CD4-positive, CD25-positive, alpha-beta regulatory T cell (primary cell): ENCODE data around the gene LIPC. TPM values are rescaled to one million over a fixed set of nuclear protein-coding genes. Genes with fewer than 3 reads are reported as not detected.

ENCODE experiments used
- ATAC-seq, 2 donors: fragments of 150-1000 bp; cut with Tn5 transposase; one replicate each; pipeline ENCODE4 v1.10.0; 2021; ENCODE audit warnings: low read depth in 2 of 2, moderate number of reproducible peaks in 2 of 2, moderate library complexity in 1 of 2
- DNase-seq, 3 donors: peaks; one replicate each; pipeline versions ENCODE4 v3.0.0 to v3.0.0-alpha.2; 2012 to 2022; ENCODE audit warnings: mixed read lengths in 1 of 3
- H3K27ac ChIP-seq: one replicate; pipeline ENCODE4 v1.7.0; 2013; ENCODE audit warnings: mild to moderate bottlenecking, low read length; ENCODE audit not compliant: insufficient read depth, poor library complexity, severe bottlenecking
- H3K27me3 ChIP-seq: one replicate; pipeline ENCODE4 v1.7.0; 2013; ENCODE audit warnings: low read length; ENCODE audit not compliant: control insufficient read depth, insufficient read depth
- H3K36me3 ChIP-seq: one replicate; pipeline ENCODE4 v1.7.0; 2013; ENCODE audit warnings: mild to moderate bottlenecking, low read length, moderate library complexity; ENCODE audit not compliant: control insufficient read depth, insufficient read depth
- H3K4me1 ChIP-seq: 2 replicates; pipeline ENCODE4 v1.7.0; 2013; ENCODE audit warnings: mild to moderate bottlenecking, low read length; ENCODE audit not compliant: insufficient read depth, control insufficient read depth, poor library complexity, severe bottlenecking
- H3K4me3 ChIP-seq: one replicate; pipeline ENCODE4 v1.7.0; 2013; ENCODE audit warnings: low read depth, mild to moderate bottlenecking, low read length, moderate library complexity
- H3K9me3 ChIP-seq, 2 experiments: 1 replicate in 1 of 2; 2 replicates in 1 of 2; pipeline ENCODE4 v1.7.0; 2013; ENCODE audit warnings: low read length in 2 of 2, mild to moderate bottlenecking in 1 of 2, moderate library complexity in 1 of 2; ENCODE audit not compliant: control insufficient read depth in 2 of 2
- H3K27ac Mint-ChIP-seq, 3 donors: one replicate each; pipeline ENCODE4 v1.8.0; 2020 to 2022; ENCODE audit warnings: mild to moderate bottlenecking in 3 of 3, mixed read lengths in 3 of 3, moderate library complexity in 2 of 3
- H3K27me3 Mint-ChIP-seq: one replicate; pipeline ENCODE4 v1.8.0; 2022; ENCODE audit warnings: mild to moderate bottlenecking, mixed read lengths
- H3K36me3 Mint-ChIP-seq: one replicate; pipeline ENCODE4 v1.8.0; 2020; ENCODE audit warnings: mixed read lengths
- H3K4me1 Mint-ChIP-seq, 4 donors: one replicate each; pipeline ENCODE4 v1.8.0; 2020 to 2022; ENCODE audit warnings: mixed read lengths in 4 of 4, mild to moderate bottlenecking in 1 of 4
- H3K4me3 Mint-ChIP-seq, 4 donors: one replicate each; pipeline ENCODE4 v1.8.0; 2020 to 2022; ENCODE audit warnings: mild to moderate bottlenecking in 4 of 4, mixed read lengths in 4 of 4, moderate library complexity in 3 of 4
- H3K9me3 Mint-ChIP-seq, 7 donors: one replicate each; pipeline ENCODE4 v1.8.0; 2020 to 2022; ENCODE audit warnings: mixed read lengths in 7 of 7, mild to moderate bottlenecking in 3 of 7, moderate library complexity in 2 of 7
- polyA plus RNA-seq, 4 donors: library from polyadenylated mRNA; unstranded; fragments of 300-500 nt; fragmentation: Illumina TruSeq; gene quantifications; one replicate each; pipeline ENCODE4 v1.2.3, GENCODE V29; 2021
- total RNA-seq: library from RNA; stranded (reverse); gene quantifications from one replicate; pipeline ENCODE4 v1.2.3, GENCODE V29; 2022

LIPC gene
- total and polyA plus RNA-seq, 5 donors from 2014 or later, result 0.54 to 1.7 (median 1.6) TPM

DNA sequence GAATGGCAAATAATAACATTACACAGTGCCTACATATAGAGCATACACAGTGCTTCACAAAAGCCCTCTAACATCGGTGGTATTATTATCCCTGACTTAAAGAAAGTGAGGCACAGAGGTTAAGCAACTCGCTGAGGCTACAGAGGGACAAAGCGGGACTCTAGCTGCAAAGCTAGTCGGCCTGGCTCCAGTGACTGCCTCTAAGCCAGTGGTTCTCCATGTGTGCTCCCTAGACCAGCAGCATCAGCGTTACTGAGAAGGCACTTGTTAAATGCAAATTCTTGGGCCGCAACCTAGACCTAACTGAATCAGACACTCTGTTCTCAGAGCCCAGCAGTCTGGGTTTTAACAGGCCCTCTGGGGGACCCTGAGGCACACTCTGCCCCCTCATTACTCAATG, 33.1 kb upstream of the LIPC start:
- H3K9me3 Mint-ChIP-seq, result no peaks in the 10 kb centered on the region
- ATAC-seq (no peak), DNase-seq (no peak)
- Histone ChIP-seq H3K4me1 (no peaks in the 10 kb centered on the region), H3K36me3 (no peaks in the 10 kb centered on the region), H3K4me3 (no peak overlapping the region), H3K27ac (no peak overlapping the region), H3K9me3 (no peaks in the 10 kb centered on the region), H3K27me3 (peaks cover 4% of the 10 kb centered on the region)
- H3K4me1 Mint-ChIP-seq, result peaks cover 0 to 2% (median 0%) of the 10 kb centered on the region in 4 donors
- no peak overlapping the region for H3K4me3 Mint-ChIP-seq
- peaks cover 4% of the 10 kb centered on the region for H3K36me3 Mint-ChIP-seq
- H3K27ac Mint-ChIP-seq, result no peak overlapping the region
- no peaks in the 10 kb centered on the region for H3K27me3 Mint-ChIP-seq

DNA sequence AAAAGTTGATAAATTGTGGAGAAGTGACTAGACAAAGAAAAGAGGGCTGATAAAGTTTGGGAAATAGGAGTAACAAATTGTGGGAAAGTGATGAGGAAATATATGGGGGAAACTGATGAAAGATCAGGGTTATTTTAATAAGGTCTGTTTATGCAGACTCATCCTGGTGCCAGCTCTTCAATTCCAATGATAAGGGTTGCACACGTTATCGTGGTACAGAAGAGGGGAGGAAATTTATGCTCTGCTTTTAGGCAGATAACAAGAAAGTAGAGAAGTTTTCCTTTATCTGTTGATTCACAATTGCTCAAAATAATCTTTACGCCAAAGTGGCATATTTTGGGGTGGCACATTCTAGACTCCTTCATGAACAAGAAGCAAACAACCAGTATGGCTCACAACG, 32.1 kb upstream of the LIPC start:
- H3K36me3 Mint-ChIP-seq, result no peaks in the 10 kb centered on the region
- H3K27me3 ChIP-seq, result peaks cover 4% of the 10 kb centered on the region
- H3K4me3 ChIP-seq, result no peak overlapping the region
- H3K4me1 ChIP-seq, result no peaks in the 10 kb centered on the region
- no peak overlapping the region for H3K27ac Mint-ChIP-seq
- H3K9me3 Mint-ChIP-seq, result no peaks in the 10 kb centered on the region
- no peaks in the 10 kb centered on the region for H3K36me3 ChIP-seq
- H3K4me1 Mint-ChIP-seq, result peaks cover 0 to 2% (median 0%) of the 10 kb centered on the region in 4 donors
- H3K27ac ChIP-seq, result no peak overlapping the region
- H3K27me3 Mint-ChIP-seq, result no peaks in the 10 kb centered on the region
- no peaks in the 10 kb centered on the region for H3K9me3 ChIP-seq
- ATAC-seq (no peak), DNase-seq (no peak)
- H3K4me3 Mint-ChIP-seq, result no peak overlapping the region

DNA sequence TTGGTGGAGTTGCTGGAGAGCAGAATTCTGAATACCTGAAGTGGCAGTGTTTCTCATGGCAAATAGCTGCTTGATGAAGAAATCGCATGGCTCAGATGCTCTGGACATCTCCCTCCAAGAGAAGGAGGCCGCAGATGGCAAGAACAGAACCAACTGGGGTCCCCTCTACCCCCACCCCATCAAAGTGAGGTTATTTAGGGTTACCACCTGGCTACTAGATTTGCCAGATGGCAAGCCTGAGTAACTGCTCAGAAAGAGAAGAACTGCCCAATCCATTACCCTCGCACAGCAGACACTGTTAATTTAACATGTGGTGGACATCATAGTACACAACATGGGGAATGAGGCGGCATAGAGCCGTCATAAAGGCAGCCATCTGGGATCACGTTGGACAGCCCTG, 30.5 kb upstream of the LIPC start:
- DNase-seq (no peak), ATAC-seq (no peak)
- H3K9me3 Mint-ChIP-seq, result no peaks in the 10 kb centered on the region
- H3K36me3 ChIP-seq, result no peaks in the 10 kb centered on the region
- H3K27me3 Mint-ChIP-seq, result peaks cover 4% of the 10 kb centered on the region
- no peak overlapping the region for H3K4me3 Mint-ChIP-seq
- H3K9me3 ChIP-seq, result no peaks in the 10 kb centered on the region
- H3K36me3 Mint-ChIP-seq, result no peaks in the 10 kb centered on the region
- H3K4me3 ChIP-seq, result no peak overlapping the region
- no peak overlapping the region for H3K27ac ChIP-seq
- peaks cover 4% of the 10 kb centered on the region for H3K27me3 ChIP-seq
- H3K27ac Mint-ChIP-seq, result no peak overlapping the region
- no peaks in the 10 kb centered on the region for H3K4me1 Mint-ChIP-seq
- H3K4me1 ChIP-seq, result no peaks in the 10 kb centered on the region

DNA sequence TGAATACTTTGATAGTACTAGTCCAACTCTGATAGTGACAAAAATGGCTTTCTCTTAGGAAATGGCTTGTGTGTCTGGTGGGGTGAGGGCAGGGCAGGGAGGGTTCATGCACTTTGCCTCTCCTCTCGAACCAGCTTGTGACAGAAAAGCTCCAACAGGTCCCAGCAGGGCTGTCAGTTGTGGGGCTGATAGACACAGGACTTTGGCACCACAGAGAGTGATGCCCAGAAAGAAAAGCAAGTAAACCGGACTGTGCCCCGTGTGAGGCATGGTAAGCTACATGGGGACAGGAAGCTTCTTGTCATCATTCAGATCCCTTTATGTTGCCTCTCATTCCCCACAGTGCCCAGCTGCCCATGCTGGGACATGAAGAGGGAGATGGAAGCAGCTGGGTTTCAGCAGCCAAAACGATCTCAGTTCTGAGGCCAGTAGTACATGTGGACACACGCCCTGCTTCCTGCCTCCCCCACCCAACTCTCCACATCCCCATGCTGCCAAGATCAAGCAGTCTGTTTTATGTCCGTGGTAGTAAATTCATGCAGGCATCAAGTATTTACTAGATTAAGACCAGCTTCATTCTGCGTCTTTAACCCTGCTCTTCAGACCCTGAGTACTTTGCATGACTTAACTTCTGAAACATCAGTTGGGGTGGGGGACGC, 29.7 kb upstream of the LIPC start:
- Mint-ChIP-seq H3K4me1 (no peaks in the 10 kb centered on the region), H3K27ac (no peak overlapping the region), H3K27me3 (peaks cover 4% of the 10 kb centered on the region), H3K36me3 (no peaks in the 10 kb centered on the region), H3K9me3 (no peaks in the 10 kb centered on the region), H3K4me3 (no peak overlapping the region)
- no peak overlapping the region for H3K27ac ChIP-seq
- H3K4me3 ChIP-seq, result no peak overlapping the region
- no peaks in the 10 kb centered on the region for H3K9me3 ChIP-seq
- DNase-seq (no peak), ATAC-seq (no peak)
- H3K36me3 ChIP-seq, result no peaks in the 10 kb centered on the region
- H3K4me1 ChIP-seq, result no peaks in the 10 kb centered on the region
- H3K27me3 ChIP-seq, result no peaks in the 10 kb centered on the region

DNA sequence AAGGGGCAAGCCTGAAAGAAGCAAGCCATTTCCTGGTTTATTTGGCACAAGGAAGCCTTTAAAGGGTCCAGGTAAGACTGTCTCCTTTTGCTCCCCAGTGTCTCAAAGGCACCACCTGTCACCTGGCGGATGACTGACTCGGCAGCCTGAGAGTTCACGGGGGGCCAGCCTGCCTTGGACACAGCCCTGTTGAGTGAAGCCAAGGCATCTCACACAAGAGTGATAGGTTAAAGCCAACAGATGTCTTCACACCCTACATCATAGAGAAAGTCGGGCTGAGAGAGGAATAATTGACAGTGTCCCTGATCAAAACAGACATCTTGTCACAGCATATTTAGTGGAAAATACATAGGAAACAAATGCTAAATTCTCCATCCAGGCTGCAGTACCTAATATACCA, 28.2 kb upstream of the LIPC start:
- Mint-ChIP-seq H3K27me3 (peaks cover 4% of the 10 kb centered on the region), H3K27ac (no peak overlapping the region), H3K4me1 (no peaks in the 10 kb centered on the region), H3K9me3 (no peaks in the 10 kb centered on the region), H3K36me3 (no peaks in the 10 kb centered on the region), H3K4me3 (no peak overlapping the region)
- H3K4me1 ChIP-seq, result no peaks in the 10 kb centered on the region
- no peak overlapping the region for H3K4me3 ChIP-seq
- no peaks in the 10 kb centered on the region for H3K27me3 ChIP-seq
- H3K36me3 ChIP-seq, result no peaks in the 10 kb centered on the region
- no peaks in the 10 kb centered on the region for H3K9me3 ChIP-seq
- DNase-seq (no peak), ATAC-seq (no peak)
- no peak overlapping the region for H3K27ac ChIP-seq

DNA sequence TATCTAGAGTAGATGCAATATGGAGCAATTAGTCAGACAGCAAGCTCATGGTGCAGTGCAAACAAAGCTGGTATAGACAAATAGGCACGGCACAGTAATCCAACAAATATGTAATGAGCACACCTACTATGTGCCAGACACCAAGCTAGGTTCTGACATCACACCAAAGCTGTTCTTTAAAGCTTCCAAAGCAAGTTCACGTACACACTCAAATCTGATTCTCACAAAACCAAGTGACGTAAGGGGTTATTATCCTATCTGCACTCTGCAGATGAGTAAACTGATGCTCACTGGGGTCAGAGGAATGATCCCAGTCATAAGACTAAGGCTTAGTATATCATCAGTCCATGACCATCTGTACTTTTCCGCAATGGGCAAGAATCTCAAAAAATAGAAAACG, 27.8 kb upstream of the LIPC start:
- Histone ChIP-seq H3K27ac (no peak overlapping the region), H3K4me3 (no peak overlapping the region), H3K9me3 (no peaks in the 10 kb centered on the region), H3K4me1 (no peaks in the 10 kb centered on the region), H3K27me3 (no peaks in the 10 kb centered on the region), H3K36me3 (no peaks in the 10 kb centered on the region)
- peaks cover 4% of the 10 kb centered on the region for H3K27me3 Mint-ChIP-seq
- no peak overlapping the region for H3K4me3 Mint-ChIP-seq
- no peaks in the 10 kb centered on the region for H3K9me3 Mint-ChIP-seq
- H3K36me3 Mint-ChIP-seq, result no peaks in the 10 kb centered on the region
- H3K27ac Mint-ChIP-seq, result no peak overlapping the region
- peaks cover 0 to 1% (median 0%) of the 10 kb centered on the region in 4 donors for H3K4me1 Mint-ChIP-seq
- DNase-seq (no peak), ATAC-seq (no peak)

DNA sequence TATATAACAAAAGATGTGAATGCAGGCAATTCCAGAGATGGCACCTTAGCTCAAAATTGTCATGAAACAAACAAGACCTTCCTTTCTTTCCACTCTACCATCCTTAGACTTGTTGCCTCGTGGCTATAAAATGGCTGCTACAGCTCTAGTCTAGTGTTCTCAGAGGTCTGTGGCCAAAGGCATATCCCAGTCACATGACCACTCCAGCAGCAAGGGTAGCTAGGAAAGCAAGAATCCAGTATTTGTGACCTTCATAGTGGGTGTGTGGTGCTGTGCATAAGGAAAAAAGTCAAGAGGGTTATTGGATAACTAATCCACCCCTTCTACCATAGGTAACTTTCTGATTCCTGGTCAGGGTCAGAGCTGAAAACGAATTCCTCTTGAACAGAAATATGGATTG, 27.1 kb upstream of the LIPC start:
- H3K27ac Mint-ChIP-seq, result no peak overlapping the region
- peaks cover 4% of the 10 kb centered on the region for H3K27me3 Mint-ChIP-seq
- H3K4me1 Mint-ChIP-seq, result peaks cover 0 to 8% (median 2%) of the 10 kb centered on the region in 4 donors
- DNase-seq (no peak), ATAC-seq (no peak)
- Histone ChIP-seq H3K4me3 (no peak overlapping the region), H3K4me1 (no peaks in the 10 kb centered on the region), H3K27ac (no peak overlapping the region), H3K9me3 (no peaks in the 10 kb centered on the region), H3K27me3 (no peaks in the 10 kb centered on the region), H3K36me3 (no peaks in the 10 kb centered on the region)
- no peaks in the 10 kb centered on the region for H3K36me3 Mint-ChIP-seq
- no peak overlapping the region for H3K4me3 Mint-ChIP-seq
- H3K9me3 Mint-ChIP-seq, result no peaks in the 10 kb centered on the region

DNA sequence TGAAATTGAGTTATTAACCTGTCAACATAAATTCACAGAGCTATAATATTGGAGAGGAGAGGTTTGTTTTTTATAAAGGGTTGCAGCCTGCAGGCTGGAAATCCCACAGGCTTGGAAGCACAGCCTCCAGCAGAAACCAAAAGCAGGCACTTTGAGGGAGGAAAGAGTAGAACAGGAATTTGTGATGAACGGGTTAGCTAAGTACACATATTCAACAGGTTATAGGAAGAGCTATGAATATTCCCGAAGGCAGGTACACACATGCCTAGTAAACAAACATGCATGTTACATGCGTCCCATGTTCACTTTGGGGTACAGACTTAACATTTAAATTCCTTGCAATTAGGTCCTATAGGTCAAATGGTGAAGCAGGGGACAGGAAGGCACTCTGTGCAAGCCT, 25.9 kb upstream of the LIPC start:
- Histone ChIP-seq H3K9me3 (no peaks in the 10 kb centered on the region), H3K4me3 (no peak overlapping the region), H3K4me1 (no peaks in the 10 kb centered on the region), H3K27ac (no peak overlapping the region), H3K27me3 (no peaks in the 10 kb centered on the region), H3K36me3 (no peaks in the 10 kb centered on the region)
- no peak for DNase-seq
- Mint-ChIP-seq H3K4me1 (peaks cover 4 to 14% (median 10%) of the 10 kb centered on the region in 4 donors), H3K27ac (no peak overlapping the region), H3K9me3 (no peaks in the 10 kb centered on the region), H3K36me3 (no peaks in the 10 kb centered on the region), H3K27me3 (peaks cover 4% of the 10 kb centered on the region), H3K4me3 (peak overlapping the region in 1 of 4 donors; percentile 38)
- ATAC-seq, result no peak
